Caki2 (cell line): Measurements from ENCODE around the gene NT5C1B. TPM values are rescaled to one million over a fixed set of nuclear protein-coding genes. Genes with fewer than 3 reads are reported as not detected.
"Not testable (repeated sequence)": the region's sequence is repeated elsewhere in the genome, so short reads cannot be mapped to it uniquely, and the experiment has no call there.

Experiments
- DNase-seq: peaks from one replicate; pipeline ENCODE4 v3.0.0-alpha.2; 2015; ENCODE audit warnings: low read depth
- in situ Hi-C: cut with HindIII; loops from 2 replicates; pipeline ENCODE4 v1.10.0; 2016; ENCODE audit warnings: low sequenced_read_pairs, low pct_unique_long_range_greater_than_20kb, mixed read lengths
- total RNA-seq: library from RNA; depleted of rRNA; stranded (reverse); fragments of >200 nt; shearing (Covaris generic); gene quantifications from 2 replicates; pipeline ENCODE4 v1.2.3, GENCODE V29; 2014; ENCODE audit warnings: low replicate concordance; rRNA removed

The NT5C1B gene
- not detected in 2 replicates for total RNA-seq

DNA sequence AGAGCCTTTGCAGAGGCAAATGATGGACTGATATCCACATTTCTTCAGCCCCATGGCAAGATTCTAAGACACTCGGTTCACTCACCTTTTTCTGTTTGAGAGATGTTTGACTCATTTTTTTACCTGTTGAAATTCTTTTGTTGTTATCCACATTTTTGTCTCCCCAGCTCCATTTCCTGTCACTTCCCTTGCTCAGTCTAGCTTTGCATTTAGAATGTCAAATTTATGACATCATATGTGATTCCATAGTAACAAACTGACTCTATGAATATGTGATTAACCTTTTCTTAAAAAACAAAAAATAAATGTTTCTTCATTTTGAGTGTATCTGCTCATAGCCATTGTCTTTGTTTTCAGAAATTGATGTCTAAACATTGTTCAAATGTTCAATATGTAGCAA, at the start of gene NT5C1B:
NT5C1B (minus strand) TSS at position 216 of the 400 bp plus-strand sequence; CDS start at position 115, 101 bp downstream.
- in situ Hi-C loops, result no loop called here

GRCh38 chr2:18637196-18637595, 47.8 kb upstream of the NT5C1B start:
- in situ Hi-C loops, result no loop called here
- no peak for DNase-seq

More for the DNA sequence above, at the start of gene NT5C1B:
- no peak for DNase-seq

DNA sequence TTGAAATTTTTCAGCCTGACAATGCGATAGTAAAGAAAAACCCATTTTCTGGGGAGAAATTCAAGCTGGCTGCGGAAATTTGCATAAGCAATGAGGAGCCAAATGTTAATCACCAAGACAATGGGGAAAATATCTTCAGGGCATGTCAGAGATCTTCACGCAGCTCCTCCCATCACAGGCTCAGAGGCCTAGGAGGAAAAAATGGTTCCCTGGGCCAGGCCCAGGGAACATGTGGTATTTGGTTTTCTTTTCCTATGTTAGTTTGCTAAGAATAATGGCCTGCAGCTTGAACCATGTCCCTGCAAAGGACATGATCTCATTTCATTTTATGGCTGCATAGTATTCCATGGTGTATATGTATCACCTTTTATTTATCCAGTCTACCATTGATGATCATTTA, 43.3 kb upstream of the NT5C1B start:
- DNase-seq, in situ Hi-C loops: not testable (repeated sequence)

GRCh38 chr2:18630941-18631340, 41.6 kb upstream of the NT5C1B start:
- no peak for DNase-seq
- in situ Hi-C loops, result no loop called here

DNA sequence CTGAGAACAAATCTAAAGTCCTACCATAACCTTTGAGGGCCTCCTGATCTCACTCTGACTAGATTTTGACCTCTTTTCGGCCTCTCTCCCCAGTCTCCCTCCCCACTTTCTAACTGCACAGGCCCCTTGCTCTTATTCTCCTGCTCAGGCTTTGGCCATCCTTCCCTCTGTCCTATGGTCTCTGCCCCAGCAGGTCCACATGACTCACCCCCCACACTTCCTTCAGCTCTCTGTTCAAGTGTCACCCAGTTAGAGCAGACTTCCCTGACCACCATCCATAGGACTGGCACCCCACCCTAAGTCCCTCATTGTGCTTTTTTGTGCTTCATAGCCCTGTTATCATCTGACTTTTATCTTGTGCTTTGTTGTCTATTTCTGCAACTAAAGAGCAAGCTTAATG, 41.2 kb upstream of the NT5C1B start:
- in situ Hi-C loops, result no loop called here
- DNase-seq, result no peak

DNA sequence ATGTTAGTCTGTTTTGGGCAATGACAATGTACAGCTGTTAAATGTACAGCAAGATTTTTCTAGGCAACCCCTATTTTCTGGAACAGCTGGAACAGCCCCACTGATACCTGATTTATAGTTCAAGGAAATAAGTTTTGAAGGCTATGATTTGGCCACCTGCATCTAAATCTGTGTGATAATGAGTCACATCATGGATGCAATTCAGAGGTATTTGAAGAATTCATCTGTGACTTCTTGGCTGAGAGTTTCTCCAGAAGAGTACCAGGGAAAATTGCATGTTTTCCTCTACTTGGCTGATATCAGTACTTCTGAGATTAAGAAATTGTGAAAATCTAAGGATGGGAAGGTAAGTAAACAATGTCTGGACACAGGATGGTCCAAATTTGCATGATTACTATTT, 40.7 kb upstream of the NT5C1B start:
- in situ Hi-C loops, result no loop called here
- no peak for DNase-seq

DNA sequence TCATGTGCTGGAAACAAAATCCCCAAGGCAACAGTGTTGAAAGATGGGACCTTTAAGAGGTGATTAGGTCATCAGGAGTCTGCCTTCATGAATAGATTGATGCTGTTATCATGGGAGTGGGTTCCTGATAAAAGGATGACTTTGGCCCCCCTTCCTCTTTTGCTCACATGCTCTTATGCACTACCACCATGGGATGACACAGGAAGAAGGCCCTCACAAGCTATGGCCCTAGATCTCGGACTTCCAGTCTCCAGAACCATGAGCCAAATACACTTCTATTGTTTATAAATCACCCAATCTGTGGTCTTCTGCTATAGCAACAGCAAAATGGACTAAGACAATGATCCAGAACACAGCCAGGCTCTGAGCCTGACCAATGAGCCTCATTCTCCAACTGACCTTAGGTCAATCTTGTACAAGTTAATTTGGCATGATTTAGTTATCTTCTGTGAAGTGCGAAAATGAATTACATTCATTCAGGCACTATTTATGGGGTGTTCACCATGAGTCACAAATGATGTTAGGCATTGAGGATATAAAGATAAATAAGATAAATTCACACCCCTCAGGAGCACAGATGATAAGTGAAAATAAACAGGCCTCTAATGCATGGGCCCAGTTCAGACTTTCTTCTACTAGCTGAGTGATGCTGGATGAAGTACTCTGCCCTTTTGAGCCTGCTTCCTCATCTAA, 37.7 kb upstream of the NT5C1B start:
- DNase-seq, result no peak
- in situ Hi-C loops, result no loop called here

GRCh38 chr2:18626256-18626668, 36.9 kb upstream of the NT5C1B start:
- in situ Hi-C loops, result no loop called here
- no peak for DNase-seq

DNA sequence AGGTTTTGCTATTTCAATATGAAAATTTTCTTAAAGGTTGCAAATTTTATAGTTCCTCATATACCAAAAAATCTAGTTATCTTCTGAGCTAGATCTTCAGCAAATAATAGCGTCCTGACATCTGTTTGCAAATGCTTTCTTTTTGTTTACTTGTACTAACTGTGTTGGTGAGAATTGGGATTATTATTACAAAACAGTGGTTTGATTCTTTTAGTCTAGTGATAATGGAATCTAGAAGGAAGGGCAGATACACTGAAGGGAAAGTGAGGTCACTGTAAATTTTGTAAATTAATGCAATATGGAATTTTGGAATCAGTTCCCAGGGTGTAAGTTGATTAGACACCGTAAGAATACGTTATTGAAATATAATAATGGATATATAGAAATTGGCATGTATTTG, 36.2 kb upstream of the NT5C1B start:
- in situ Hi-C loops, result no loop called here

GRCh38 chr2:18623782-18624181, 34.4 kb upstream of the NT5C1B start:
- no peak for DNase-seq
- in situ Hi-C loops, result no loop called here

More for the DNA sequence above, 36.2 kb upstream of the NT5C1B start:
- DNase-seq, result no peak

DNA sequence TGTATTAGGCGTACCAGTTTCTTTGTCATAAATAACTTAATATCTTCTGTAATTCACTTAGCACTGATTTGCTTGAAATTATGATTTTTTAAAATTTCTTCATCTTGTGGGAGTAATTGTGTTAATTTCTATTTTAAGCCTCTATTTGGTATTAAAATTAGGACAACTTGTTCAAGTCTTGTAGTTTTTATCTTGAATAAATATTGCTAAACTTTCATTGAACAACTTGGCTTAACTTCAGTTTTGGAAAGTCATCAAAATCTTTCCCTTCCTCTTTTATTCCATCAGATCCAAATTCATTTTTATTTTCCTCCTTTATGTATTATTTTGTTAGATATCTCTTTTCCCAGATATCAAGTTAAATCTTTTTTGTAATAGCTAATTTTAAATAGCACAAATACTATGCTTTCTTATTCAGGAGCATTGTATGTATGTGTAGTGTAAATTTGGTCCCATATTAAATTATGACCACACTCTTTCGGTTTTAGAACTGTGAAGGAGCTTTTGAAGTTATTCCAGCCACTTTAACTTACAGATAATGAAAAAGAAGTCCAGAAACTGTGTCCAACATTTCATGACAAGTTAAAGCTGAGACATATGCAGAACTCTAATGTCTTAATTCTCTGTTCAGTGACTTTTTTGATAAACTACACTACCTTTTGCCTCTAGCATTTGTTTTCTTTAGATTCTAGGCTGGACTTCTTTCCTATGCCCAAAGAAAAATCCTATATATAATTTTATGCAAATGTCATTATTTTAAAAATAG, 31.7 kb upstream of the NT5C1B start:
- in situ Hi-C loops, result no loop called here
- DNase-seq, result no peak

DNA sequence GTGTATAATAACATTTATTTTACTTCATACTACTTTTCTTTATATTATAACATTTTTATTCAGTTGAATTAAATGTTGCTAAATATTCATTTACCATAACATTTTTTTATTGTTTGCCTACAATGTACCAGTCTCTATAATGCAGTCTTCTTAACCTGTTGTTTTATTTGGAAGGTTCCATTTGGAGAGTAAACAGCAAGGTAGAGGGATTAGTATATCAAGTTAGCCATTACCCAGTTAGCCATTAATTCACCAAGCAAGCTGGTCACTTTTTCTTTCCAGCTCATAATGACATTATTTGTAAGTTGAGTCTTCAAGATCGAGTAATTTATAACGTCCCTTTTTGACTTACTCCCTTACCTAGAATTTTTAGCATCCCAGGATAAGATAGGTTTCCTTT, 29.7 kb upstream of the NT5C1B start:
- in situ Hi-C loops, result no loop called here
- DNase-seq, result no peak

DNA sequence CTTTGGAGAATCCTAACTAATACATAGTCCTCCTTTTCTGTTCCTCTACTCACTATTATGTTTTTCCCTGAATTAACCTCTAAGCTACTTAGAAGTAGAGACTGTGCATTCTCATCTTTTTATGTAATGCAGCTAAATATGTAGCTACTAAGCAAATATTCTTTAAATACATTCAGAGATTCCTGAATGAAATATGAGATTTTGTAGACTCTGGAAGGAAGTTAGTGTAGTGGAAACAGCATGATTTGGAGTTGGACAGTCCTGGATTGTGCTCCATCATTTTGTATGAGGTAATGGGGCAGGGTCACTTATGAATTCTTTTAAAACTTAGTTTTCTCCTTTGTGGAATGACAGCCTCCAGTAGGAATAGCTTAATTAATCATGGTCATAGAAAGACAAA, 24.7 kb upstream of the NT5C1B start:
- in situ Hi-C loops, result no loop called here

DNA sequence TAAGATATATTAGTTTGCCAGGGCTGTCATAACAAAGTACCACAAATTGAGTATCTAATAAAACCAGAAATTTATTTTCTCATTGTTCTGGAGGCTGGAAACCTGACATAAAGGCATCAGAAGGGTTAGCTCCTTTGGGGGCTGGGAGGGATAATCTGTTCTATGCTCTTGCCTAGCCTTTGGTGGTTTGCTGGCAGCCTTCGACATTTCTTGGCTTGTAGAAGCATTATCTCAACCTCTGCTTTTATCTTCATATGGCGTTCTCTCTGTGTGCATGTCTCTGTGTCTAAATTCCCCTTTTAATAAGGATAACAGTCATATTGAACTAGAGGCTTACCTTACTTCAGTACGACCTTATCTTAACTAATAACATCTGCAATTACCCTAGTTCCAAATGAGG, 22.8 kb upstream of the NT5C1B start:
- no peak for DNase-seq
- in situ Hi-C loops, result no loop called here

More for the DNA sequence above, 24.7 kb upstream of the NT5C1B start:
- no peak for DNase-seq

- in situ Hi-C loops, result no loop called here
Measured at GRCh38 chr2:18611604-18612003, 22.2 kb upstream of the NT5C1B start.

GRCh38 chr2:18611184-18611583, 21.8 kb upstream of the NT5C1B start:
- in situ Hi-C loops, result no loop called here
- DNase-seq, result no peak

More at GRCh38 chr2:18611604-18612003, 22.2 kb upstream of the NT5C1B start:
- DNase-seq, result no peak

- DNase-seq, result no peak
- in situ Hi-C loops, result no loop called here
Measured at GRCh38 chr2:18610651-18611050, 21.3 kb upstream of the NT5C1B start.

DNA sequence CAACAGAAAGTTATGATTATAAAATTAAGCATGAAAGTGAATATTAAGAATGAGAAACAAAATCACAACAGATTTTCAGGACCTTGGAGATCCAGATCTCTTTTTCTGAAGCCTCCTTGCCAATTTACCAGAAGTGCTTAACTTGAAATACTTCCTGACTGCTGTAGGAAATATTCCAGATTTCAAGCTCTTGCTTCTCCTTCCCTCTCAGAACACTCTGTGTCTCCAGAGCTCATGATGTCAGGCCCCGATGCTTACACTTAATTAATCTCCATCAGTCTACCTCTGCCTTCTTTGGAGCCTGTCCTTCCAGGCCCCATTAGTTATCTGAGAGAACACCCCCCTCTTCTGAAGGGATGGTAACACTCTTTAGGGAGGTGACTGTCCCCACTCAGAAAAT, 20.7 kb upstream of the NT5C1B start:
- DNase-seq, result no peak
- in situ Hi-C loops, result no loop called here

DNA sequence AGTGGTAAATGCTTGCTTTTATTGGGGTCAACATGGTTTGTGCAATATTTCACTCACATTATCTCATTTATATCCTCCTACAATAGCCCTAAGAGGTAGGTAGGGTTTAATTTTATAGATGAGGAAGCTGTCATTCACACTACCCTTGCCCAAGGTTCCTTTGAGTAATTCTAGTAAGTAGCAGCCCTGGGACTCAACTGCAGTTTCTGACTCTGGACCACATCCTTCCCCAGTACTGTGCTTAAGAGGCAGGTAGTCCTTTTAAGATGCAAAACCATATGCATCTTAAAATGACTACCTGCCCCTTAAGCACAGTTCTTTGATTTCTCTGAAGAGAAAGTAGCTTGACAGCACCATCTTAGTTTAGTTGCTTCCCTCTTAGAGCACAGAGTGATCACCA, 15.7 kb upstream of the NT5C1B start:
- in situ Hi-C loops, result no loop called here

GRCh38 chr2:18604531-18604885, 15.1 kb upstream of the NT5C1B start:
- DNase-seq, result no peak
- in situ Hi-C loops, result no loop called here

More for the DNA sequence above, 15.7 kb upstream of the NT5C1B start:
- DNase-seq, result no peak
